GM23338 (cell line): ENCODE measurements around the gene ERC2. TPM values are rescaled to one million over a fixed set of nuclear protein-coding genes. Genes with fewer than 3 reads are reported as not detected.

ENCODE experiments used
- ATAC-seq: fragments of 200-7000 bp; cut with Tn5 transposase; 3 replicates; pipeline ENCODE4 v1.9.1; 2020
- DNase-seq: peaks from one replicate; pipeline ENCODE4 v3.0.0-alpha.2; 2015; ENCODE audit warnings: low spot score
- H2AFZ ChIP-seq: fragments of 200-600 bp; sonication (generic); 2 replicates; pipeline ENCODE4 v1.8.0; 2016; ENCODE audit warnings: antibody characterized with exemption, mild to moderate bottlenecking, moderate library complexity
- H3F3A ChIP-seq: fragments of 200-600 bp; sonication (generic); replicated peaks from 2 replicates; pipeline ENCODE4 v1.8.0; 2017; ENCODE audit warnings: antibody characterized with exemption, mixed run types, low read depth
- H3K27ac ChIP-seq: fragments of 200-600 bp; sonication (generic); 2 replicates; pipeline ENCODE4 v1.6.1; 2016; ENCODE audit warnings: low read depth
- H3K27me3 ChIP-seq: fragments of 200-600 bp; sonication (generic); 2 replicates; pipeline ENCODE4 v1.8.0; 2016; ENCODE audit warnings: mild to moderate bottlenecking, mixed run types, moderate library complexity; ENCODE audit not compliant: insufficient read depth
- H3K36me3 ChIP-seq: fragments of 200-600 bp; sonication (generic); 2 replicates; pipeline ENCODE4 v1.8.0; 2016; ENCODE audit warnings: mild to moderate bottlenecking; ENCODE audit not compliant: insufficient read depth
- H3K4me1 ChIP-seq: fragments of 200-600 bp; sonication (generic); 2 replicates; pipeline ENCODE4 v1.8.0; 2016; ENCODE audit warnings: mild to moderate bottlenecking, moderate library complexity; ENCODE audit not compliant: insufficient read depth
- H3K4me2 ChIP-seq: fragments of 200-600 bp; sonication (generic); 2 replicates; pipeline ENCODE4 v1.7.1; 2017; ENCODE audit warnings: mixed run types
- H3K4me3 ChIP-seq: fragments of 200-600 bp; sonication (generic); 2 replicates; pipeline ENCODE4 v1.6.1; 2016; ENCODE audit warnings: mixed run types
- H3K79me2 ChIP-seq: fragments of 200-600 bp; sonication (generic); replicated peaks from 2 replicates; pipeline ENCODE4 v1.8.0; 2017; ENCODE audit warnings: mild to moderate bottlenecking; ENCODE audit not compliant: insufficient read depth
- H3K9me2 ChIP-seq: fragments of 200-600 bp; sonication (generic); 2 replicates; pipeline ENCODE4 v1.8.0; 2017; ENCODE audit not compliant: insufficient read depth
- H4K20me1 ChIP-seq: fragments of 200-600 bp; sonication (generic); replicated peaks from 2 replicates; pipeline ENCODE4 v1.8.0; 2017; ENCODE audit warnings: mild to moderate bottlenecking; ENCODE audit not compliant: insufficient read depth
- H3K27ac Mint-ChIP-seq: 2 replicates; pipeline ENCODE4 v1.8.0; 2020; ENCODE audit warnings: inconsistent platforms, mild to moderate bottlenecking, moderate library complexity, mixed read lengths
- H3K27me3 Mint-ChIP-seq: 3 replicates; pipeline ENCODE4 v1.8.0; 2022; ENCODE audit warnings: low read depth, mild to moderate bottlenecking, moderate library complexity, mixed read lengths, inconsistent platforms; ENCODE audit not compliant: insufficient read depth, poor library complexity
- H3K36me3 Mint-ChIP-seq: 3 replicates; pipeline ENCODE4 v1.8.0; 2021; ENCODE audit warnings: low read depth, mild to moderate bottlenecking, inconsistent platforms, moderate library complexity, mixed read lengths
- H3K4me1 Mint-ChIP-seq: 3 replicates; pipeline ENCODE4 v1.8.0; 2020; ENCODE audit warnings: mild to moderate bottlenecking, inconsistent platforms, mixed read lengths
- H3K4me3 Mint-ChIP-seq: 3 replicates; pipeline ENCODE4 v1.8.0; 2021; ENCODE audit warnings: moderate library complexity, mild to moderate bottlenecking, inconsistent platforms, mixed read lengths
- H3K9me3 Mint-ChIP-seq: 3 replicates; pipeline ENCODE4 v1.8.0; 2020; ENCODE audit warnings: moderate library complexity, mild to moderate bottlenecking, inconsistent platforms, mixed read lengths
- CREB1 ChIP-seq: fragments of 250-450 bp; sonication (Bioruptor Pico); IDR thresholded peaks from 2 replicates; pipeline ENCODE4 v1.5.0; 2020; ENCODE audit warnings: low read depth, mild to moderate bottlenecking, moderate library complexity
- CTCF ChIP-seq, 2 experiments: fragments of 200-600 bp in 1 of 2; sonication (generic) in 1 of 2; conservative IDR thresholded peaks; 2 replicates each; pipeline versions ENCODE4 v1.5.1 to v1.6.1; 2016 to 2017; ENCODE audit warnings: antibody characterized with exemption in 2 of 2, low read depth in 2 of 2, mild to moderate bottlenecking in 2 of 2, moderate library complexity in 1 of 2
- ETS1 ChIP-seq: IDR thresholded peaks from 2 replicates; pipeline ENCODE4 v1.6.1; 2016; ENCODE audit warnings: antibody characterized with exemption
- EZH2phosphoT487 ChIP-seq: fragments of 200-600 bp; sonication (generic); IDR thresholded peaks from one replicate; pipeline ENCODE4 v1.8.1; 2018; ENCODE audit warnings: antibody characterized with exemption; ENCODE audit not compliant: unreplicated experiment
- JUNB ChIP-seq: IDR thresholded peaks from one replicate; pipeline ENCODE4 v1.6.1; 2016; ENCODE audit warnings: antibody characterized with exemption; ENCODE audit not compliant: unreplicated experiment
- NANOG ChIP-seq: IDR thresholded peaks from 2 replicates; pipeline ENCODE4 v1.6.1; 2016; ENCODE audit warnings: antibody characterized with exemption, borderline replicate concordance
- STAT1 ChIP-seq: IDR thresholded peaks from one replicate; pipeline ENCODE4 v1.6.1; 2016; ENCODE audit warnings: antibody characterized with exemption; ENCODE audit not compliant: unreplicated experiment
- ZNF331 ChIP-seq: fragments of 250-450 bp; sonication (Bioruptor Pico); IDR thresholded peaks from 2 replicates; pipeline ENCODE4 v1.5.0; 2020; ENCODE audit warnings: low read depth, mild to moderate bottlenecking, moderate library complexity
- polyA plus RNA-seq: library from polyadenylated mRNA; unstranded; fragments of >200 nt; fragmentation: Nextera tagmentation; extraction: Ambion mirVana; gene quantifications from 2 replicates; pipeline ENCODE4 v1.2.1, GENCODE V29; 2016
- total RNA-seq: library from RNA; depleted of rRNA; stranded (reverse); fragments of >200 nt; shearing (Covaris generic); gene quantifications from 2 replicates; pipeline ENCODE4 v1.2.3, GENCODE V29; 2014
- TF ChIP-seq, protein P1 (sequence below): IDR thresholded peaks from one replicate; pipeline ENCODE4 v1.6.1; 2018; ENCODE audit warnings: antibody characterized with exemption; ENCODE audit not compliant: unreplicated experiment

The ERC2 gene
- total and polyA plus RNA-seq, 2 experiments from 2014 or later = 11.8 to 13.7 TPM

- TF ChIP-seq, protein P1, sequence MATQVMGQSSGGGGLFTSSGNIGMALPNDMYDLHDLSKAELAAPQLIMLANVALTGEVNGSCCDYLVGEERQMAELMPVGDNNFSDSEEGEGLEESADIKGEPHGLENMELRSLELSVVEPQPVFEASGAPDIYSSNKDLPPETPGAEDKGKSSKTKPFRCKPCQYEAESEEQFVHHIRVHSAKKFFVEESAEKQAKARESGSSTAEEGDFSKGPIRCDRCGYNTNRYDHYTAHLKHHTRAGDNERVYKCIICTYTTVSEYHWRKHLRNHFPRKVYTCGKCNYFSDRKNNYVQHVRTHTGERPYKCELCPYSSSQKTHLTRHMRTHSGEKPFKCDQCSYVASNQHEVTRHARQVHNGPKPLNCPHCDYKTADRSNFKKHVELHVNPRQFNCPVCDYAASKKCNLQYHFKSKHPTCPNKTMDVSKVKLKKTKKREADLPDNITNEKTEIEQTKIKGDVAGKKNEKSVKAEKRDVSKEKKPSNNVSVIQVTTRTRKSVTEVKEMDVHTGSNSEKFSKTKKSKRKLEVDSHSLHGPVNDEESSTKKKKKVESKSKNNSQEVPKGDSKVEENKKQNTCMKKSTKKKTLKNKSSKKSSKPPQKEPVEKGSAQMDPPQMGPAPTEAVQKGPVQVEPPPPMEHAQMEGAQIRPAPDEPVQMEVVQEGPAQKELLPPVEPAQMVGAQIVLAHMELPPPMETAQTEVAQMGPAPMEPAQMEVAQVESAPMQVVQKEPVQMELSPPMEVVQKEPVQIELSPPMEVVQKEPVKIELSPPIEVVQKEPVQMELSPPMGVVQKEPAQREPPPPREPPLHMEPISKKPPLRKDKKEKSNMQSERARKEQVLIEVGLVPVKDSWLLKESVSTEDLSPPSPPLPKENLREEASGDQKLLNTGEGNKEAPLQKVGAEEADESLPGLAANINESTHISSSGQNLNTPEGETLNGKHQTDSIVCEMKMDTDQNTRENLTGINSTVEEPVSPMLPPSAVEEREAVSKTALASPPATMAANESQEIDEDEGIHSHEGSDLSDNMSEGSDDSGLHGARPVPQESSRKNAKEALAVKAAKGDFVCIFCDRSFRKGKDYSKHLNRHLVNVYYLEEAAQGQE = no peak
- TF ChIP-seq JUNB (no peak), NANOG (no peak), STAT1 (no peak), ETS1 (no peak), EZH2phosphoT487 (no peak)
Observed at GRCh38 chr3:56133423-56133822, 334.8 kb downstream of the ERC2 start (continued).

- Histone ChIP-seq H3K27ac (no peak overlapping the region), H3K4me1 (peaks cover 18% of the 10 kb centered on the region), H3F3A (no peaks in the 10 kb centered on the region), H3K79me2 (no peaks in the 10 kb centered on the region), H3K4me3 (no peak overlapping the region), H3K36me3 (no peaks in the 10 kb centered on the region), H3K9me2 (no peaks in the 10 kb centered on the region), H3K27me3 (no peaks in the 10 kb centered on the region), H4K20me1 (no peaks in the 10 kb centered on the region), H2AFZ (no peak overlapping the region), H3K4me2 (no peak overlapping the region)
- no peaks in the 10 kb centered on the region for H3K36me3 Mint-ChIP-seq
- H3K4me1 Mint-ChIP-seq = peaks cover 31% of the 10 kb centered on the region; the same call in 2 of the 3 replicates
- no peaks in the 10 kb centered on the region for H3K27me3 Mint-ChIP-seq
- DNase-seq = no peak
- no peak overlapping the region for H3K4me3 Mint-ChIP-seq
- H3K9me3 Mint-ChIP-seq = no peaks in the 10 kb centered on the region
- no peak for ATAC-seq
- no peak overlapping the region for H3K27ac Mint-ChIP-seq
- TF ChIP-seq ZNF331 (CRISPR knock-in tag) (no peak), CTCF (conservative IDR thresholded peaks at IDR 0.05; ENCODE audit: low read depth in 2 of 2) (no peak), ETS1 (no peak), CREB1 (CRISPR knock-in tag) (no peak), STAT1 (no peak)
- TF ChIP-seq, protein P1 = no peak
Observed at GRCh38 chr3:56132762-56133161, 335.5 kb downstream of the ERC2 start.
